GM18519 (cell line): ENCODE data around the gene TLCD3A.
"Not testable (repeated sequence)": the region's sequence is repeated elsewhere in the genome, so short reads cannot be mapped to it uniquely, and the experiment has no call there.

Experiments used
- ATAC-seq: cut with Tn5 transposase; IDR thresholded peaks from one replicate; pipeline ENCODE4 v1.9.1; 2021; ENCODE audit warnings: mild to moderate bottlenecking, moderate library complexity; ENCODE audit not compliant: unreplicated experiment, low FRiP score

The TLCD3A gene

GRCh38 chr17:746783-747629 is 14.6 kb downstream of the TLCD3A start:
- no peak for ATAC-seq

GRCh38 chr17:748604-749003 is 16.2 kb downstream of the TLCD3A start:
- ATAC-seq, result not testable (repeated sequence)

GRCh38 chr17:749359-749758 is 17.0 kb downstream of the TLCD3A start:
- ATAC-seq, result not testable (repeated sequence)

GRCh38 chr17:750431-751037 is 18.1 kb downstream of the TLCD3A start:
- ATAC-seq, result no peak

- ATAC-seq, result peak; percentile 15
Observed at GRCh38 chr17:751269-752001, 19.0 kb downstream of the TLCD3A start.

- ATAC-seq, result peak; percentile 67
Observed at GRCh38 chr17:752002-752619, 19.7 kb downstream of the TLCD3A start, which contains the start of gene GEMIN4. GEMIN4 (minus strand) TSS chr17:752264; CDS start chr17:752142, 122 bp downstream.

- no peak for ATAC-seq
Observed at GRCh38 chr17:752620-753219, 20.3 kb downstream of the TLCD3A start.

- no peak for ATAC-seq
Observed at GRCh38 chr17:753418-753817, 21.0 kb downstream of the TLCD3A start.

- ATAC-seq, result not testable (repeated sequence)
Observed at GRCh38 chr17:755319-755961, 23.0 kb downstream of the TLCD3A start.

- ATAC-seq, result not testable (repeated sequence)
Observed at GRCh38 chr17:756010-756567, 23.7 kb downstream of the TLCD3A start.

GRCh38 chr17:759964-760363 is 27.6 kb downstream of the TLCD3A start:
- no peak for ATAC-seq

GRCh38 chr17:760371-760770 is 28.0 kb downstream of the TLCD3A start:
- no peak for ATAC-seq

GRCh38 chr17:767076-767475 is 34.7 kb downstream of the TLCD3A start:
- no peak for ATAC-seq

GRCh38 chr17:773016-773415 is 40.6 kb downstream of the TLCD3A start:
- no peak for ATAC-seq

GRCh38 chr17:773467-774312 is 41.3 kb downstream of the TLCD3A start:
- no peak for ATAC-seq

- ATAC-seq, result no peak
Observed at GRCh38 chr17:774313-774584, 41.9 kb downstream of the TLCD3A start.

GRCh38 chr17:778096-778495 is 45.7 kb downstream of the TLCD3A start:
- ATAC-seq, result no peak

GRCh38 chr17:781805-782731 is 49.7 kb downstream of the TLCD3A start, which contains the start of the genes GLOD4 and MRM3:
GLOD4 (minus strand) TSS chr17:782280; CDS start chr17:782255, 25 bp downstream.
MRM3 (plus strand) TSS chr17:782353; CDS start chr17:782379, 26 bp downstream.
- ATAC-seq, result no peak
